ENCODE data around the gene TMEM40.

DNA sequence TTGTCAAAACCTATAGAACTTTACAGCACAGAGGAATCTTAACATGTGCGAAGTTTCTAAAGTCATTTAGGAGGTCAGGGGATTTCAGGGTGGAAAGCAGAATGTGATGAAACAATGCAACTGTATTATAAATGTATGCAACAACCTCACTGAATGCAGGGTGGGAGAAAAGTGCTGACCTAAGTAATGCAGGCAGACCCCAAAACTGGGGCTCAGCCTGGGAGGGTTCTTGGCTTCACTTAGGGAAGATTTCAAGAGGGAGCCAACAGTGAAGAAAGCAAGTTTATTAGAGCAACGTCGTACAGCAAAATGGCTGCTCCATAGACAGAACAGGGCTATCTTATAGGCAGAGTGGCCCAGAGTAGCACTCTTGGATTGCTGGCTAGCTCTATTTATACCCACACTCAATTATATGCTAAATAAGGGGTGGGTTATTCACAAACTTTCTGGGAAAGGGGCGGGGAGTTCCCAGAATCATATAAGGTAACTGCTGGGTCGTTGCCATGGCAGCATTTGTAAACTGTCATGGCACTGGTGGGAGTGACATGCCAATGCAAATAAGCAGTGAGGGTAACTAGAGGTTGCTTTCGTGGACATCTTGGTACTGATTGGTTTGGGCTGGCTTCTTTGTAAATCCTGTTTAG lies 23.2 kb upstream of the TMEM40 start:
- TF ChIP-seq CTCF (IDR thresholded peaks at IDR 0.05) (no peak), IRF3 (IDR thresholded peaks at IDR 0.05; ENCODE audit: low read depth, low read length) (no peak)

Data from SK-N-SH (cell line).